Fibroblast of pulmonary artery (primary cell): ENCODE results near the gene TDRD6.

Experiments used
- DNase-seq: peaks from one replicate; pipeline ENCODE4 v3.0.0-alpha.2; 2010; ENCODE audit warnings: low read depth
- H3K4me3 ChIP-seq: replicated peaks from 2 replicates; pipeline ENCODE4 v1.5.1; 2011; ENCODE audit warnings: low read depth, mild to moderate bottlenecking, control low read depth, low read length, moderate library complexity
- CTCF ChIP-seq: IDR thresholded peaks from 2 replicates; pipeline ENCODE4 v1.5.1; 2011; ENCODE audit warnings: mild to moderate bottlenecking, control low read depth, low read length, inconsistent platforms; ENCODE audit errors: missing control alignments

The TDRD6 gene

DNA sequence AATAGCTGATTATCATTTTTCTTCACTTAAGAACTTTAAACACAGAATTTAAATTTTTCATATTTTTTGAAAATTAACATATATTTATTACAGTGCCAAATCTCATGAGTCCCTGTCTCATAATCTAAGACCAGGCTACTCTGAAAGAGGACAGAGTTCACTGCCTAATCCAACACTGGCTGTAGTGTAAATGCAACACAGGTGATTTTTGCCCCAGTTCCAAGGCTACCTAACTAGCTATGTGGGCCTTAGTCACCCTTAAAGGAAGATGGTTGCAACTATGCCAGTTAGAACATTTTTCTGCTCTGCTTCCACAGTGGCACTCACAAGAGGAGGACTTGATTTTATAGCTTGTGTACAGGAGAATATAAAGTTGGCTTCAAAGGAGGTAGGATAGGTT is 30.0 kb upstream of the TDRD6 start:
- no peak for DNase-seq
- H3K4me3 ChIP-seq: no peak overlapping the region
- TF ChIP-seq CTCF: no peak

DNA sequence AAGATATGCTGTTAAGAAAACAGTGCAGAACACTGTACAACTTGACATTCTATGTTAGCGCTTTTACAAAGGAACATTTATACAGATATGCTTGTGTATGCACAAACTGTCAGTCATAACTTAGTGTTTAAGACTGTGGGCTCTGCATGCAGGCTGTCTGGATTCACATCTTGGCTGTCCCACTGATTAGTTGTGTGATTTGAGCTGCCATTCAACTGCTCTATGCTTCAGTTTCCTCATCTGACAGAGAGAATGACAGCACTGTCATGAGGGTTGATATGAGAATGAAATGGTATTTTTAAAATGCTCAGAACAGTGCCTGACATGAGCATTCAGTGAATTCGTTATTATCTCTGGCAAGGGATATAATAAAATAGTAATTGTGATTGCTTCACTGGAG is 26.2 kb upstream of the TDRD6 start:
- no peak for DNase-seq
- TF ChIP-seq CTCF: no peak
- H3K4me3 ChIP-seq: no peak overlapping the region

DNA sequence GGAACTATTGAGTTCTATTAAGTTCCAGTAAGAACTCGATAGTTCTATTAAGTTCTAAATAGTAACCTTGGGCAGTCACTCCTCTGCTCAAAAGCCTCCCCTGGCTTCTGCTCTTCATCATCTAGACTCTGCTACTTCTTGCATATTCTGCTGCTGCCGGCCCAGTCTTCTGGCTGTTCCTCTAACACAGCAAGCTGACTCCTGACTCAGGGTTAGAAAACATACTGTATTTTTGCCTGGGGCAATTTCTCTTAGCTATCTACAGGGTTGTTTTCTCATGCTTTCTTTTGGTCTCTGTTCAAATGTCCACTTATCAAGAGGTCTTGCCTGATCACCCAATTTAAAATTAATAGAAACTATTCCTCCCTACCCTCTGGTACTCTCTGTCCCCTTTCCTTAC is 20.3 kb upstream of the TDRD6 start:
- TF ChIP-seq CTCF: no peak
- H3K4me3 ChIP-seq: no peak overlapping the region
- DNase-seq: no peak

- DNase-seq: no peak
- TF ChIP-seq CTCF: no peak
- no peak overlapping the region for H3K4me3 ChIP-seq
Measured at GRCh38 chr6:46674410-46674809, 13.3 kb upstream of the TDRD6 start.

GRCh38 chr6:46676604-46677313 is 10.9 kb upstream of the TDRD6 start:
- TF ChIP-seq CTCF: no peak
- DNase-seq: no peak

DNA sequence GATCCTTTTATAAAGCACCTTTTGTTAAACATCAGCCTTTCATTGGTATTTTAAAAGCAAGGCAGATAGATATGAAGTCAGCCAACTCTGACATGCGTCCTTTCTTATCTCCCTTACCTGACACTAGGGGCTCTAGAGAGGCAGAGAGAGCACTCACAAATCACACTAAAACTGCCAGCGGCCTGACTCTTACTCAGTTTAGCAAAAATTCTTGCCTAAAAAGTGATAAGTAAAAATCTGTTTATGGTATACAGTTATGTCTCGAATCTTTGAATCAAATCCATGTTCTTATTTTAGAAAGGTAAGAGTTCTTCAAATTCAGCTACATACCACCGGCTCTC is 10.4 kb upstream of the TDRD6 start:
- DNase-seq: no peak
- H3K4me3 ChIP-seq: no peak overlapping the region
- peak; percentile 17 for TF ChIP-seq CTCF

More at GRCh38 chr6:46676604-46677313, 10.9 kb upstream of the TDRD6 start:
- H3K4me3 ChIP-seq: no peak overlapping the region

DNA sequence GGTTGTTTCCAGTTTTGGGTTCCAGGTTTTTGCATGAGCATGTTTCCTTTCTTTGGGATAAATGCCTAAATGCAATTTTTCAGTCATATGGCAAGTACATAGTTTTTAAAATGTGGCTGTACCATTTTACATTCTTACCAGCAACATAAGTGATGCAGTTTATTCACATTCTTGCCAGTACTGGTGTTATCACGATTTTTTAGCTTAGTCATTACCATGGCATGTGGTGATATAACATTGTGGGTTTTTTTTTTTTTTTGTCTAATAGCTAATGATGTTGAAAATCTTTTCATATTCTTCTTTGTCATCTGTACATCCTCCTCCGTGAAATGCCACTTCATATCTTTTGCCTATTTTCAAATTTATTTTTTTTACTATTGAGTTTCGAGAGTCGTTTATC is 2.9 kb upstream of the TDRD6 start:
- DNase-seq: peak; percentile 51
- H3K4me3 ChIP-seq: no peak overlapping the region
- no peak for TF ChIP-seq CTCF
